KMS-11 (cell line): ENCODE measurements around the gene CPED1.

ENCODE experiments used
- H2AFZ ChIP-seq: fragments of 200-600 bp; sonication (generic); 2 replicates; pipeline ENCODE4 v1.6.1; 2016; ENCODE audit warnings: antibody characterized with exemption, mixed run types, low read depth
- H3K27ac ChIP-seq: fragments of 200-600 bp; sonication (generic); 2 replicates; pipeline ENCODE4 v1.6.1; 2016; ENCODE audit warnings: mild to moderate bottlenecking, mixed run types
- H3K27me3 ChIP-seq: fragments of 200-600 bp; sonication (generic); 2 replicates; pipeline ENCODE4 v1.6.1; 2017; ENCODE audit warnings: mild to moderate bottlenecking, low read depth, mixed run types, moderate library complexity; ENCODE audit not compliant: insufficient read depth
- H3K36me3 ChIP-seq: fragments of 200-600 bp; sonication (generic); 2 replicates; pipeline ENCODE4 v1.6.1; 2017; ENCODE audit warnings: mild to moderate bottlenecking, mixed run types; ENCODE audit not compliant: insufficient read depth
- H3K4me1 ChIP-seq: fragments of 200-600 bp; sonication (generic); 2 replicates; pipeline ENCODE4 v1.6.1; 2016; ENCODE audit warnings: mild to moderate bottlenecking, low read depth, mixed run types; ENCODE audit not compliant: poor library complexity, severe bottlenecking
- H3K4me2 ChIP-seq: fragments of 200-600 bp; sonication (generic); 2 replicates; pipeline ENCODE4 v1.7.0; 2016; ENCODE audit warnings: mild to moderate bottlenecking, mixed run types
- H3K4me3 ChIP-seq: fragments of 200-600 bp; sonication (generic); IDR thresholded peaks from 2 replicates; pipeline ENCODE4 v1.6.1; 2017; ENCODE audit warnings: low read depth, low read length, mixed read lengths; ENCODE audit not compliant: insufficient read depth
- H3K79me2 ChIP-seq: fragments of 200-600 bp; sonication (generic); 2 replicates; pipeline ENCODE4 v1.6.1; 2016; ENCODE audit warnings: low read depth, mixed run types; ENCODE audit not compliant: insufficient read depth
- H3K9ac ChIP-seq: fragments of 200-600 bp; sonication (generic); 2 replicates; pipeline ENCODE4 v1.6.1; 2016; ENCODE audit warnings: mild to moderate bottlenecking, mixed run types
- H4K20me1 ChIP-seq: fragments of 200-600 bp; sonication (generic); 2 replicates; pipeline ENCODE4 v1.6.1; 2016; ENCODE audit warnings: mild to moderate bottlenecking, mixed run types; ENCODE audit not compliant: insufficient read depth
- CTCF ChIP-seq: fragments of 200-600 bp; sonication (generic); conservative IDR thresholded peaks from 2 replicates; pipeline ENCODE4 v1.6.1; 2017; ENCODE audit warnings: low read depth, mild to moderate bottlenecking, antibody characterized with exemption, low read length, moderate library complexity, mixed read lengths

The CPED1 gene

GRCh38 chr7:121329191-121330052 is 340.9 kb downstream of the CPED1 start:
- Histone ChIP-seq H3K36me3 (no peaks in the 10 kb centered on the region), H3K4me3 (no peak overlapping the region), H3K27me3 (no peaks in the 10 kb centered on the region), H3K4me1 (no peaks in the 10 kb centered on the region), H3K27ac (no peak overlapping the region), H3K4me2 (no peak overlapping the region), H3K9ac (no peak overlapping the region), H2AFZ (no peak overlapping the region), H4K20me1 (no peaks in the 10 kb centered on the region), H3K79me2 (no peaks in the 10 kb centered on the region)
- no peak for TF ChIP-seq CTCF

- no peak overlapping the region for H2AFZ ChIP-seq
Observed at GRCh38 chr7:121330053-121330833, 341.7 kb downstream of the CPED1 start.

GRCh38 chr7:121331048-121331447 is 342.5 kb downstream of the CPED1 start:
- no peak overlapping the region for H2AFZ ChIP-seq
- H3K36me3 ChIP-seq: no peaks in the 10 kb centered on the region
- no peak overlapping the region for H3K9ac ChIP-seq
- H3K4me3 ChIP-seq: no peak overlapping the region
- no peaks in the 10 kb centered on the region for H3K79me2 ChIP-seq
- TF ChIP-seq CTCF: no peak
- no peaks in the 10 kb centered on the region for H3K27me3 ChIP-seq
- H3K27ac ChIP-seq: no peak overlapping the region
- H3K4me2 ChIP-seq: no peak overlapping the region
- no peaks in the 10 kb centered on the region for H4K20me1 ChIP-seq
- no peaks in the 10 kb centered on the region for H3K4me1 ChIP-seq

More at GRCh38 chr7:121330053-121330833, 341.7 kb downstream of the CPED1 start:
- H3K4me1 ChIP-seq: no peaks in the 10 kb centered on the region
- no peaks in the 10 kb centered on the region for H3K36me3 ChIP-seq
- no peaks in the 10 kb centered on the region for H4K20me1 ChIP-seq
- no peak overlapping the region for H3K9ac ChIP-seq
- TF ChIP-seq CTCF: no peak
- no peak overlapping the region for H3K4me2 ChIP-seq
- H3K79me2 ChIP-seq: no peaks in the 10 kb centered on the region
- no peak overlapping the region for H3K27ac ChIP-seq
- no peak overlapping the region for H3K4me3 ChIP-seq
- no peaks in the 10 kb centered on the region for H3K27me3 ChIP-seq

GRCh38 chr7:121331574-121331973 is 343.1 kb downstream of the CPED1 start:
- Histone ChIP-seq H3K9ac (no peak overlapping the region), H3K79me2 (no peaks in the 10 kb centered on the region), H3K36me3 (no peaks in the 10 kb centered on the region), H3K4me3 (no peak overlapping the region), H3K4me1 (no peaks in the 10 kb centered on the region), H3K4me2 (no peak overlapping the region), H2AFZ (no peak overlapping the region), H4K20me1 (no peaks in the 10 kb centered on the region), H3K27me3 (no peaks in the 10 kb centered on the region), H3K27ac (no peak overlapping the region)
- no peak for TF ChIP-seq CTCF
